ENCODE results near the gene HOXC9.

HOXC9 gene

DNA sequence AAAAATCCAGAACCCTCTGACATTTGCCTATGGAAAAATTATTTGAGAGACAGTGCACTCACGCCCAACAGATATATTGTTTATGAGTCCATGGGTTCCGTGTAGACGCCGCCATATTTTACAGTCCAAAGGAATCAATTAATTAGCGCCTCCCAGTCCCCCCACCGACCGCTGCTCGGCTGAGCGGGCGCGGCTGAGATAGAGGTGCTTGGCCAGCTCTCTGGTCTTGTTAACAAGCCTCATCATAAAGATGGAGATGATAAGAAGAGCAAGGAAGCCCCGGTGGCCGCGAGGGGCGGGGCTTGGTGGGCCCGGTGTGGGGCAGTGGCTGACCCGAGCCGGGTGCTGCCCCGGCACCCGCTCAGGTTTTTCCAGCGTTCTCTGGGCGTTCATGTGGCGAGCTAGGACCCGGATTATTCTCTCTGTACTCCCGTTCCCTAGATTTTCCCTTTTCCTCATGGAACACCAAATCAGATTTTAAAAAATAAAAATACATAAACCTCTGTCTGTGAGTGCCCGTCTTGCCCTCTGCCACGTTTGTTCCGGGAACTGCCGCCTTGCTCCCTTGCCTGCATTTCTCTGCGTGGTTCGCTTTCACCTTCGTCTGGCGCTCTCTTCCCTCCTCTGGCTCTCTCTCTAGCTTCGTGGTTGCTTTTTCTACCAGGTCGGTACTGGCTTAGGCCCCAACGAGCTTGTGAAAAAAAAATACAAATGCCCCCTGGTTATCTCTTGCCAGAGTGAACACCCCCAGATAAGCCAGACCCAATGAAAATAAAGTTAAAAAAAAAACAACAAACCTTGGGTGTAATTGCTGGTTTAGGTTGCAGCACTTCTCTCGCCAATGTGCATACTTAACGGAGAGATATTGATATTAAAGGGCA, 36.3 kb upstream of the HOXC9 start:
- no peak for DNase-seq

DNA sequence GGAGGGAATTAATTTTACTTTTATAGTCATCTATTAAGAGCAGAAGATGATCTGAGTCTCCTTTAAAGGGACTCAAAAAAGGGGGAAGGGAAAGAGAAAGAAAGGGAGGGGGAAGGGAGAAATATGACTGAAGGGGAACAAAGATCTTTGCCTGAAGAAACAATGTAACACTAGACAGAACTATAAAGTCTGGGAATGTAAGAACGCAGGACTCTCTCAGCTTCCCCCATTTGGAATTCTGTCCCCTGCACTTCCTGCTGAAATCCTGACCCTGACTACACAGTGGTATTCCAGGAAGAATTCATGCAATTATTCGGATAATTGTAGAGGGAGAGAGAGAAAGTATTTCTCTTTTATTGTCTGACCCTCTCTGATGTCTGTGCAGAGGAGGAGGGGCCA, 35.6 kb upstream of the HOXC9 start:
- DNase-seq, result no peak

DNA sequence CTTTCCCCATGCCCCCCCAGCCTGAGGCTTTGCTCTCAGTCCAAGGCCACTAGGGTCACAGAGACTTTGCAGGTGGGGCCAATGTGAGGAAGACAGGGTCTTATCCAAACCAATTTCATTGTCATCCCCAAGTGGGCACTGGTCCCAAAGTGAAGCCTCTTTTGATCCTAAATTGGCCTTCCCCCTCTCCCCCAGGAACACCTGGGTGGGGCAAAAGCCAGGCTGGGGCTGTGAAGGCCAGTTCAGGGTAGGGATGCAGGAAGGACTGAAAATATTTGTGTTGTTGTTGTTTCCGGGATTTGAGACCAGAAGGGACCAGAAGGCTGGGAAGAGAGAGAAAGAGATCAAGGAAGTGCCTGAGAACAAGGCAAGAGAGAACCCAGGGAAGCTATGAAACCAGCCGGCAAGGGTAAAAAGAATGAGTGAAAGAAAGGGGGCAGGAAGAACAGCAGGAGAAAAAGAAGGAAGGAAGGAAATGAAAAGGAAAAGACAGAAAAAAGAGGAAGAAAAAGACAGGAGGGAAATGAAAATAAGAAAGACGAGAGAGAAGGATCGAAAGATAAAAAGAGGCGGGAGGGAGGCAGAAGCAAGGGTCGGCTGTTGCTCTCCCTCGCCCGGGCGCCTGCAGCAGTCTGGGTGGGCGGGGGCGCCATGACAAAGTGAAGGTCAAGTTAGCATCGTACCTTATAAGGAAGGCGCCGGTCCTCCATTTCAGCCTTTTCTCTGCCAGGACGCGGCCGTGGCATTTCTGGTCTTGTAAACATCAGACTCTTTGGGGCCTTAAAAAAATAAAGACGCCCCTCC, 34.5 kb upstream of the HOXC9 start:
- no peak for DNase-seq

GRCh38 chr12:53966085-53966384, 33.9 kb upstream of the HOXC9 start:
- no peak for DNase-seq

- DNase-seq, result no peak
These were observed 33.4 kb upstream of the HOXC9 start for GRCh38 chr12:53966385-53967133.

DNA sequence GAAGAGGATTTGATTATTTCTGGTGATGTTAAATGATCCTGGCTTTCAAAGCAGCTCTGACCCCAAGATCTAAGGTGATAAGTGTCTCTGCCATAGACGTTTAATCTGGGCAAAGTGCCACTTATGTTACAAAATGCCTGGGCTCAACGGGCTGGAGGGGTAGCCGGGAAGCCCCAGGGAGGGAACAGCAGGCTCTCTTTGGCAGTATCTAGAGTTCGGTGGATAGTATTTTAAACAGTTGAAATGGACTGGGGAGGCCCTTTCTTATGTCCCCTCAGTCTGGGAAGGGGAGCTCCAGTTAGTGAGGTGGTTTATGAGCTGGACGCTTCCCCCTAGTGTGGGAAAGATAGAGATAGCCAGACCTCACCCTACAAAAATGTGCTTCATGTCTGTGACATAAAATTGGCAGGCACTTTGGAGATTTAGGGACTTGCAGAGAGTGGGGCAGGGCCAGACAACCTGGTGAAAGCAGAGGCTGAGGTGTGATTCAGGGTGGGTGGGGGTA, 32.5 kb upstream of the HOXC9 start:
- DNase-seq, result no peak

DNA sequence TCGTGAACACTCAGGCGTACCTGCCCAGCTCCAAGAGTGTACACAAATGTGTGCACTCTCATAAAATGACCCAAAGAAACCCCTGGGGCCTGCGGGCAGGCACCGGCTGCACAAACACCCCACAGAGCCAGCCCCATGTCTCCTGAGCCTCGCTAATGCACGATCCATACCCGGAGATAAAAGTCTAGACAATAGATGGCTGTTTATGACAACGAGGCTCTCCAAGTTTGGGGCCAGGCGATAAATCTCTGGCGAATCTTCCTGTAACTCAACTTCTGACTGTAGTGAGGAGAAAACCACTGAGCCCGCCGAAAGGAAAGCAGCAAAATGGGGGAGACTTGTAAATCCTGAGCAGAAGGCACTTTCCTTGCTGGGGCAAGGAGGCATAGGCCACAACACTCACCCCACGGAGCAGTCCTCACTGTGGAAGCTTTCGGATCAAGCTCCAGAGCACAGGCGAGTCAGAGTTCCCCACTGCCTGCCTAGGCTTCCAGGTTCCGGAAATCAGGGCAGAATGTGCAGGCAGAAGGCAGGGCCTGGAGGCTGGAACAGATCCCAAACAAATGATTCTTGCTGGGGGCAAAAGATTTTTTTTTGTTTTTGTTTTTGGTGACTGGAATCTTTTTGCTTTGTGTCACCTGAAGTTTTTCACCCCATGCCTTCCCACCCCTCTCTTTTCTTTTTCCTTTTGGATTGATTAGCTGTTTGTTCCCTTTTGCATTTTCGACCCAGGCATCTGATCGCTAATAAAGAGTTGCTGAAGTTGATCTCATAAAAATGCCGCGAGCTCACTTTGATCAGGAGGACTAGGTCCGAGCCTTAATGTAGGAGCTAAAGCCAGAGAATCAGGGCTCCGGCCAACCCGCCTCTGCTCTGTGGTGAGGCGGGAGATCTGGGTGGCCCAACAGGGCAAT, 31.5 kb upstream of the HOXC9 start:
- DNase-seq, result no peak

DNA sequence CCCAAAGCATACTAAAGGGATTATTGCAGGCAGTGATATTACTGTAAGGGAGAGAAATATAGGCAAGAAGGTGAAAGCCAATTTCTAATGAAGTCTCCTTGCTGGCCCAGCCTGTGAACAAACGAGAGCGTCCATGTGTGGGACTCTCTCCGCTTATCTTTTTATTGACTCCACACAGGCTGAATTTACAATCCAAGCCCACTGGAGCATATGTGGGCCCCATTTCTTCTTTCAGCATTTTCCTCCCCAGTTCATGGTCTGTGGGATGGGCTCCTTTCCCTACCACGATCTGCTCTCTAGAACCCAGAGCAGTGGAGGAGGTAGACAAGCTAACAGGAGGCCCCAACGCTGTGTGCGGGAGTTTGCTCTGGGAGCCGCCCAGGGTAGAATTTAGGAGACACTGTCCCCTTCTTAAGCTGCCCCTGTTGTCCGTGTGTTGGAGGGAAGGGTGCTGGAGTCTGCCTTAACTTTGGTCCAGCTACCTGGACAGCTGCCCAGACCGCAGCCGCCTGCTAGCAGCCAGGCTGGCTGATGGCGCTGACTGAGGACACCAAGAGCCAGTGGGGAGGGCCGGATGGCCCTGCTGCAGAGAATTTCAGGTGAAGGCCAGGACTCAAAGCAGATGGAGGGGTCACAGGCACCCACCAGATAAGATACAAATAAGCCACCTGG, 30.2 kb upstream of the HOXC9 start:
- no peak for DNase-seq

- DNase-seq, result no peak
These were observed 29.5 kb upstream of the HOXC9 start for GRCh38 chr12:53970451-53970850.

- DNase-seq, result no peak
These were observed 28.8 kb upstream of the HOXC9 start for GRCh38 chr12:53971129-53971528.

GRCh38 chr12:53971686-53972085, 28.3 kb upstream of the HOXC9 start:
- DNase-seq, result no peak

DNA sequence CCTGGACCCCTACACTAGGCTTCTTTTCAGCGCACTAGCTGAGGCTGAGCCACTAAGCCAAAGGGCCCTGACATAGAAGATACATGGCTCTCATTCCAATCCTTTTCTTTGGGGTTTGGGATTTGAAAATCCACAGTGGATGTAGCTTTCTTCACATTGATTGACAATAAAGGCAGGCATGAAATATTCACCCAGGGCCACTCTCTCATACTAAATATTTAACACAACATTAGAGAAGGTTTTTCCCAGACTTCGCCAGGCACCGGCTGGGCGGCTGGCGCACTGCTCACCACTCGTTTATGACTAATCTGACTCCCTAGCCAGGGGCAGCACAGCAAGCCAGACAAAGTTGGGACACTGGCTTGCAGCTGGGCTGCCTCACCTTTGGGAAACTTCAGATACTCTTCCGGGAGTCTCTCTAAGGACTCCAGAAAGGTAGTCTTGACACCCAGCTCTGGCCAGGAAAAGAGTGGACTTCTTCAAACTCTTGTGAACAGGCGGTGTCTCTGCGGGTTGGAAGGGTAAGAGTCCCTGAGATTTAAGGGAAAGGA, 27.7 kb upstream of the HOXC9 start:
- DNase-seq, result no peak

- DNase-seq, result no peak
These were observed 27.2 kb upstream of the HOXC9 start, which contains the start of gene HOXC11 for GRCh38 chr12:53972722-53973235. Gene HOXC11 (plus strand): TSS chr12:53973126. CDS start chr12:53973242, 116 bp downstream.

- no peak for DNase-seq
These were observed 26.5 kb upstream of the HOXC9 start for GRCh38 chr12:53973236-53974042.

- no peak for DNase-seq
These were observed 25.6 kb upstream of the HOXC9 start, which contains the start of gene HOTAIR for GRCh38 chr12:53974084-53975063. Gene HOTAIR (minus strand): TSS chr12:53974954.

DNA sequence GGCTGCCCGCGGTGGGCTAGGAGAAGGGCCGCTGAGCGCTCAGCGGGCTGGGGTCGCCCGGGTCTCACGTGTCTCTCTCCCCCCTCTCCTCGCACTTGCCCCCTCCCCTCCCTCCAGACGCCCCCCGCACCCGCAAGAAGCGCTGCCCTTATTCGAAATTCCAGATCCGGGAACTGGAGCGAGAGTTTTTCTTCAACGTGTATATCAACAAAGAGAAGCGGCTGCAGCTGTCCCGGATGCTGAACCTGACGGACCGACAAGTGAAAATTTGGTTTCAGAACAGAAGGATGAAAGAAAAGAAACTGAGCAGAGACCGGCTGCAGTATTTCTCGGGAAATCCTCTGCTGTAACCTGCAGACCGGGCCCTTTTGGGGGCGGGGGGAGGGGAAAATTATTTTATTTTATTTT, 24.9 kb upstream of the HOXC9 start:
- no peak for DNase-seq

DNA sequence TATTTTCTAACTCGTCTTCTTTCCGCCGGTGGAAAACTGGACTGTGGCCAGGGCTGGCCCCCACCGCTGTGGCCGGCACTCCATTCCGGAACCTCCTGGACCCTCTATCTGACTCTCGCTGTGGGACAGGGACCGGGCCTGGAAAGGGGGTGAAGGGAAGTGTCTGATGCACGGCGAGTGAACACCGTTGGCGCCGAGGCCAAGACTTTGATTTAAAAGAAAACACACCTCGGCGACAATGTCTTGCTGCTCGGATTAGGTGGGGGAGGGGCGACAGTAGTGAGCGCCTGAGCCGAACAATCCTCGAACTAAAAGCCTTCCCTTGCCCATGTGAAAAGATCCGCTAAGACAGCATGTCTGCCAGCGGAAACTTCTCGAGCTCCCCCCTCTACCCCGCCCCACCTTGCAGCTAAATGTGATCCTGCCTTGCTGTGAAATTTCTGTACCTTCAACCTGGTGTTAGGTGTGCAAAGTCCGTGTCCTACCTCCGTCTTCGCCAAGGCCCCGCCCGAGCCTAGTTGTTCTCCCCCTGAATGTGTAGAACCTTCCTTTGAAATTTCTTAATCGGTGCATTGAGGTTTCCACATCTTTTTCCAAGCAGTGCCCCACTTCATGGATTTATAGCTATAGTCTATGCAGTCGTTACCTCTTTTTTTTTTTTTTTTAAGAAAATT, 24.3 kb upstream of the HOXC9 start:
- no peak for DNase-seq

All from activated gamma-delta T cell (primary cell).